GM19438 (cell line): Measurements from ENCODE around the gene CAMTA1.
A peak's percentile ranks its signal among the peaks of the same experiment; 100 is the strongest.
"Not testable (repeated sequence)": the region's sequence is repeated elsewhere in the genome, so short reads cannot be mapped to it uniquely, and the experiment has no call there.

Experiments used
- ATAC-seq: cut with Tn5 transposase; IDR thresholded peaks from one replicate; pipeline ENCODE4 v1.9.1; 2021; ENCODE audit warnings: low read depth; ENCODE audit not compliant: unreplicated experiment

CAMTA1 gene

DNA sequence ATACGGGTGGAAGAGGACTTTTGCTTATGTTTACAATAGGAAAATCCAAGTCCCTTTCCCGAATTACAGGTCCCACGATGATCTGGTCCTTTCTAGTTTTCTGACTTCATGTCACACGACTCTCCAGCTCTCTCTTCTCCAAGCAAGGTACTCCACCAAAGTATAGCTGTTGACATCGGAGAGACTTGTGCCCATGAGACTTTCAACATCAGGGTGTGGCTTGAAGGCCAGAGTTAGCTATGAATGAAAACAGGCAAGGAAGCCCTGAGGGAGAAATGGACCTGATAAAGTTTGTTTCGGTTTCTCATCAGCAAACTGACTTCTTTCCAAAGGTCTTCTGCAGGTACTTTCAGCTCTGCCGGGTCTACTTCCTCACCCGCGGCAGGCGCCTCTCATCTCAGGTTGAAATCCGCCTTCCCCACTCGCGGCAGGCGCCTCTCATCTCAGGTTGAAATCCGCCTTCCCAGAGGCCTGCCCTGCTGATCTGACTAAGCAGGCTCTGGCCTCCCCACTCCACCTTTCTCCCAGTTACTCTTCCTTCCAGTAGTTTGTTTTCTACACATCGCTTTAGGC, 996.8 kb downstream of the CAMTA1 start:
- no peak for ATAC-seq

DNA sequence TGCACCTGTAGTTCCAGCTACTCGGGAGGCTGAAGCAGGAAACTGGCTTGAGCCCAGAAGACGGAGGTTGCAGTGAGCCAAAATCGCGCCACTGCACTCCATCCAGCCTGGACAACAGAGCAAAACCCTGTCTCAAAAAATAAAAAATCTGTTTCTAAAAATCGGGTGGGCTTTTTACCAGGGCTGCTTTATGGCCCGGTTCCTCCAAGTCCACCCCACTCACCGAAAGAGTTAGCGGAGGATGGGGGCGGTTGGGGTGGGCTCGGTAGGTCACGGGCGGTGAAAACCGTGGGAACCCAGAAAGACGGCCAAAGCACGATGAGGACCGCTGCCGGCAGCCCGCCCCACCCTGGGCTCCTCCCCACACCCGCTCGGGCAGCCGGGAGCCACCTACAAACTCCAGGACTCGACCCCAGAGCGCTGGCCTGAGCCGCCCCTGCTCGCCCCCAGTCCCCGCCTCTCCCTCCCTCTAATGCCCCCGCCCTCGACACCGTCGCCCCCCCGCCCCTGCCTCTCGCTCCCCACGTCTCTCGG, 998.0 kb downstream of the CAMTA1 start:
- no peak for ATAC-seq

DNA sequence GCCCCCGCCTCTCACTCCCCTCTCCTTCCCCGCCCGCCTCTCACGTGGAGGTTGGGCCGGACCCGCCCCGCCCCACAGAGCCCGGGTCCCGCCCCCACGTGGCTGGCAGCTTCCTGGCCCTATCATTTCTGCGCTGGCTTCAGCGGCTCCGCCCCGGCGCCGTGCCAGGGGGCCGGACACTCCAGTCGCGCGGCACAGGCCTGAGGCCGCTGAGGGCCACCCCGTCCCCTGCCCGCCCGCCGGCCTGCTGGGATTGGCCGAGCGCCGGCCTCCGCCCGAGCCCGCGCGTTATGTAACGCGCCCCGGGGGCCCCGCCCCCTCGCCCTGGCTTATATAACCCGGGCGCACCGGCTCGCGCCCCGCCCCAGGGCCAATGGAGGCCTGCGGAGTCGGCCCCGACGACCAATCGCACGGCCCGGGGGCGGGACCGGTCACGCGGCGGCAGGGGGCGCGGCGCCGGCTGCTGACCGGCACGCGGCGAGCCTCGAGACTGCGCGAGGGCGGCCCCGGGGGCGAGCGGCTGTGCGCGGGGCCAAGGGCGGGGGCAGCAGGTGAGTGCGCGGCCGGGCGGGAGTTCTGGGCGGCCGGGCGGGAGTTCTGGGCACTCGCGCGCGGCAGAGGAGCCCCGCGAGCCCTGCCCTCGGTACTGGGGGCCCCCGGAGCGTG, 998.7 kb downstream of the CAMTA1 start, which contains the start of gene PER3:
Gene PER3 (plus strand): TSS at position 466 of the 666 bp plus-strand sequence. CDS start 587 bp downstream, outside the sequence.
- peak; percentile 83 for ATAC-seq

DNA sequence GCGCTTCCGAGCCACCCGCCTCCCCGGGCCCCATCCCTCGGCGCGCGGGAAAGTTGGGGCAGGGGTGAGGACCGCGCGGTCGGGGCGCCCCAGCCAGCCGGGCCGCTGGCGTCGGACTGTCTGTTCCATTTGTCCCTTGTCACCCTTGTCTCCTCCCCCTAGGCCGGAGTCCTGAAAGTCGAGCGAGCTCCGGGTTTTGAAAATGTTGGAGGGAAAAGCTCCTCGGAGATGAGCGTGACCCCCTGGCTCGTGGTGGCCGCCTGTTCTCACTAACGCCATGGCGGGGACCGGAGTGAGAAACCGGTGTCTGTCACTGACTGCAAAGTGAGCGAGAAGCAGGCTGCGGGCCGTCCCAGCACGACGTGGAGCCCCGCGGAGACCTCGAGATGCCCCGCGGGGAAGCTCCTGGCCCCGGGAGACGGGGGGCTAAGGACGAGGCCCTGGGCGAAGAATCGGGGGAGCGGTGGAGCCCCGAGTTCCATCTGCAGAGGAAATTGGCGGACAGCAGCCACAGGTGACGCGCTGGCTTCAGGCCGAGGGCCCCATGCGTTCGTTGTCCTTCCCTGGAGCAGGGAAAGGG, 999.3 kb downstream of the CAMTA1 start:
- ATAC-seq: no peak

DNA sequence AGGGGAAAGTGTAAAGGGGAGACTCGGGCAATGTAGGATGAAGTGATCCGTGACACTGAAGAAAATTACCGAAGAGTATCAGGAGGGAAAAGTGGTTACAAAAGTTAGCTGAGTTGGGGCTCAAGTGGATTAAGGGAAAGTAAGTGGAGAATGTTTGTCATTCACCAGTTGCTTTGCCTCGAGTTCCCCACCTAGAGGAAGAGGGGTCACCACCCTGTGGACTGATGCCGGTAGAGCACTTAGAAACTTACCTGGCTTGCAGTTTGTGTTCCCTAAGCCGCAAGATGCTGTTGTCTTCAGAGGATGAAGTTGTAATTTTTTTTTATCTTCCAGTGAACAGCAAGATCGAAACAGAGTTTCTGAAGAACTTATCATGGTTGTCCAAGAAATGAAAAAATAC, 999.9 kb downstream of the CAMTA1 start:
- ATAC-seq: no peak

DNA sequence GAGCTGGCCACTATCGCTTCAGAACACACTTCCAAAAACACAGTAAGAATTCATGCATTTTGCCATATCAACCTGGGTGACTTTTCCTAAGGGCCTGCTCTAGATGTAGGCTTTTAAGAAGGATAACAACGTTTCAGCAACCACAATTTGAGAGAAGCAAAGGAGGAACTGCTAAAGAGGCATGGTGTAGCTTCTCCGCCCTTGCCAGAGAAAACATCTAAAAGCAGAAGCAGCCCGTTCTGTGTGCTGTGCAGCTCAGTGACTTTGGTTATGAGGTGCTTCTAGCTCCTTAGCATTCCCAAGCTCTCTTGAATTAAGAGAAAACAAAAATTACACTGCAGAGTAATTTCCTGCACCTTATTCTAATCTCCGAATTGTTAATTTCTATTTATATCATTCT, 1001.5 kb downstream of the CAMTA1 start:
- ATAC-seq: no peak

DNA sequence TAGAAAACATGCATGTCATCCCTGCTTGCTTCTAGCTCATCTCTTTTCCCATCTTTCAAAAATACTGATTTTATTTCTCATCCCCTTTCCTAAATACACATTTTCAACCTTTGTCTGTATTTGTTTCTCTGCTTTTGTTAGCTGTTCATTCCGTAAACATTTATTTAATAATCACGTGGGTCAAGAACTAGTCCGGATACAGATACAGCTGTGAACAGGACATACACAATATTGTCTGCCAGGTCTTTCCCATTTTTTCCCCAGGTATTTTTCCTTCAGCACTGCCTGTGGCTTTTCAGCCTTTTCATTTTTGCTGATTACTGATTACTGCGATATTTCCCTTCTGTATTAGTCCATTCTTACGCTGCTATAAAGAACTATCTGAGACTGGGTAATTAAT, 1004.6 kb downstream of the CAMTA1 start:
- ATAC-seq: no peak

DNA sequence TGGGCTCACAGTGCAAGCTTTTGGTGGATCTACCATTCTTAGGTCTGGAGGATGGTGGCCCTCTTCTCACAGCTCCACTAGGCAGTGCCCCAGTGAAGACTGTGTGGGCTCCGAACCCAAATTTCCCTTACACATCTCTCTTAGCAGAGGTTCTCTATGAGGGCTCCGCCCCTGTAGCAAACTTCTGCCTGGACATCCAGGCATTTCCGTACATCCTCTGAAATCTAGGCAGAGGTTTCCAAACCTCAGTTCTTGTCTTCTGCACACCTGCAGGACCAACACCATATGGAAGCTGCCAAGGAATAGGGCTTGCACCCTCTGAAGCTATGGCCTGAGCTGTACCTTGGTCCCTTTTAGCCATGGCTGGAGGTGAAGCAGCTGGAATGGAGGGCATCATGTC, 1005.8 kb downstream of the CAMTA1 start:
- not testable (repeated sequence) for ATAC-seq

DNA sequence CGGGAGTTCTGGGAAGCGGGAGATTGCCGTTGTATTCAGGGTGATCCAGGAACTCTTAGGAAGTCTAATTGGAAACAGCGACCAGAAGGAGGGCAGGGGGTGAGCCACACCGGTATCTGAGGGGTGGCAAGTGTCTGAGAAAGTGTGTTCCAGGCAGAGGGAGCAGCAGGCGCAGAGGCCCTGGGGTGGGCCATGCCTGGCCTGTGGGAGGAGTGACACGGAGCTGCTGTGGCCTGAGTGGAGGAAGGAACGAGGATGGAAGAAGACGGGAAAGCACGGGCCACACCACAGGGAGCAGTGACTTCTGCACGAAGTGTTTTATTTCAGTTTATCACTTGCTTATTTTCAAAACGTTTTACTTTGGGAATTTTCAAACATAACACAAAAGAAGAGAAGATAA, 1010.2 kb downstream of the CAMTA1 start:
- no peak for ATAC-seq

DNA sequence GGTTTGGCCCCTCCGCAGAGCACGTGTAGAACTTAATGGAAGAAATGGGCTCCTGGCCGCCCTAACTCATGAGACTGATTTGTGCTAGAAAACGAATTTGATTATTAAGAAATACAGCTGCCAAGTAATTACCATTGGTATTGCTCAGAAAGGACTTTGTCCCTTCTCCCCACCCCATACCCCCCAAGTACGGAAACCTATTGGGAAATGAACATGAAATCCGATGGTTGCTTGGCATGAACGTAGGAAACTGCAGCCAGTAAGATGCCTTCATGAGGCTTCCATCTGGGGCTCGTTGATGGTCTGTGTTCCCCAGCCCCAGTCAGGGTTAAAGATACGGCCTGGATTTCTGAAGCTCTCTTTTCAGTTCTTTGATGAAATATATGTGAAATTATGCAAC, 1020.2 kb downstream of the CAMTA1 start:
- ATAC-seq: no peak

DNA sequence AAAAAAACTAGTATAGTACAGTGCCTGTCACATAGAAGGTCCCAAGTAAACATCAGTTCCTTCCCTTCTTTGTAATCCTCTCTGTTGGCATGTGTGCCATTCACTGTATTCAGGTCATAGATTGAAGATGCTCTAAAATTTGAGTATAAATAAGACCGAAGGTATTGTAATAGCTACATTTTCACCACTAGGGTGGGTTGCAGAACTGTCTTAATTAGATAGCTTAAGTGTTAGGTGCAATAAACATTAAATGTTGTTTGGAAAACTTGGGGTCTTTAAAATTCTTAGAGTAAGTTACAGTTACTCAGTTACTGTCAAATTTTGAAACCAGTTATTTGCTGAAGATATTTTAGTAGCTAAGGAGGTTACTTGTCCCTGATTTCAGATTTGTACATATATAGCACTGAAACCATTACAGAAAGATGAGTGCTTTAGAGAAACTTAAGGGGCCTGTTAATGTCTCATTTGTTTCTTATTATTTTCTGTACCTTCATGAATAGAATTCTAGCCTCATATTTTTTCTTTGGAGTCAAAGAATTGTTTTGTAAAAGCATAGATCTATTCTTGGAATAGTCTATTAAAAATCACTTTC, 1023.1 kb downstream of the CAMTA1 start:
- ATAC-seq: no peak

DNA sequence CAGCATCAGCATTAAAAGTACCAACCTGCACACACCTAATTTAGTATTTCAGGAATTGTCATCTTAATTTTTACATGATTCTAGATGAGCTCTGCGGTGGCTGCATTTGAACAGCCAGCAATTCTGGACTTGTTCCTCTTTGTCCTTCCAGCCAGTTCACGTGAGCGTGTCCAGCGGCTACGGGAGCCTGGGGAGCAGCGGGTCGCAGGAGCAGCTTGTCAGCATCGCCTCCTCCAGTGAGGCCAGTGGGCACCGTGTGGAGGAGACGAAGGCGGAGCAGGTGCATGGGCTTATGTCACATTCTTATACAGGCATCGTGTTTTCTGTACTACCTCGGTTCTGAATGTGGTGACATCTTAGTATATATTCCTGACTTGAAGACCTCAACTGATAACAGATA, 1024.5 kb downstream of the CAMTA1 start:
- no peak for ATAC-seq

DNA sequence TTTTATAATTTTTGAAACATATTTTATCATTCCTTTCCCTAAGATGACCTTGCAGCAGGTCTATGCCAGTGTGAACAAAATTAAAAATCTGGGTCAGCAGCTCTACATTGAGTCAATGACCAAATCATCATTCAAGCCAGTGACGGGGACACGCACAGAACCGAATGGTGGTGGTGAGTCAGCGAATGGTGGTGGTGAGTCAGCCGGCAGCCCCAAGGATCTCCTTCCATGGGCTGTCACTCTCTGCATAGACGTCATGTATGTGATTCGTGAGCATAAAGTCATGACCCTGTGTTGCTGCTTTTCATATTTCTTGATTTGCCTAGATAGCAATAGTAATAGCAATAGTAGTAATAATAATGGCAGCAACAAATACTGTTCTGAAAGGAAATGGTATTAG, 1025.1 kb downstream of the CAMTA1 start:
- ATAC-seq: no peak

DNA sequence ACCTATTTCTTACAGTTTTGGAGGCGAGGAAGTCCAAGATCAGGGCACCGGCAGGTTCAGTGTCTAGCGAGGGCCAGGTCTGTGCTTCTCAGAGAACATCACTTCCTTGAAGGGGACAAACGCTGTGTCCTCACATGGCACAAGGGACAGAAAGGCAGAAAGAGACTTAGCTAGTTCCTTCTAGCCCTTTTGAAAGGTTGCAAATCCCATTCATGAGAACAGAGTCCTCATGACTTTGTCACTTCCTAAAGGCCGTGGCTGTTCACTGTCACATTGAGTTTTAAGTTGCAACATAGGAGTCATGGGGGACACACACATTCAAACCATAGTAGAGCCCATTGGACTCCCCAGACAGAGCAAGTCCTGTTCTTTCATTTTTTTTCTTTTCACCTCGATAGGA, 1026.2 kb downstream of the CAMTA1 start:
- no peak for ATAC-seq

DNA sequence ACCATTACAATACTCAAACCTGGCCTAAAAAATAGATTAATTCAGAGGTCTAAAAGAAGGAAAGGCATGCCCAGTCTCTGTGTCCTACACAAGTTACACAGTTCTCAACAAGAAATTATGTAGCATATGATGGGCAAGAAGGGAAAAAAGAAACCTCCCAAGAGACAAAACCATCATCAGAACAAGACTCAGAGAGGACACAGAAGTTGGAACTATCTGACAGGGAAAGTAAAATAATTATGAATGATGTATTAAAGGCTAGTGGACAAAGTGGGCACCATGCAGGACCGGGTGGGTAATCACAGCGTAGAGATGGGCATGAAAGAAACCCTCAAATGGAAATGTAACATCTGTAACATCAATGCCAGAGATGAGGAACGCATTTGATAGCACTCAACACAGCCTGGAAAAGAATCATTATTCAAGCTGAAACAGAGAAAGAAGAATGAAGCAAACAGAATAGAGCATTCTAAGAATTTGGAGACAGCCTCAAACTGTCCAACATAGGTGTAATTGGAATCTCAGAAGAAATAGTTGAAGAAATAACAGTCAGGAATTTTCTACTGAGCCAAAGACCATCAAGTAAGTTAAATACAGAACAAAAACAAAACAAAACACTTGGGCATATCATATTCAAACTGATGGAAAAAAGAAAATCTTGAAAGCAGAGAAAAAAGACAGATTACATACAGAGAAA, 1028.6 kb downstream of the CAMTA1 start:
- ATAC-seq: no peak
